Ovary (tissue), 9 donors: Measurements from ENCODE around the gene WDR1. TPM values are rescaled to one million over a fixed set of nuclear protein-coding genes. Genes with fewer than 3 reads are reported as not detected.

Source experiments
- DNase-seq, 5 donors: peaks; one replicate each; pipeline ENCODE4 v3.0.0-alpha.2; 2019 to 2020
- H3K27ac ChIP-seq, 2 donors: fragments of 200-600 bp; one replicate each; pipeline versions ENCODE4 v1.5.1 to v1.8.0; 2019 to 2022
- H3K27me3 ChIP-seq: fragments of 200-600 bp; one replicate; pipeline ENCODE4 v1.8.0; 2022
- H3K36me3 ChIP-seq: fragments of 200-600 bp; sonication (generic); one replicate; pipeline ENCODE4 v1.5.1; 2019
- H3K4me1 ChIP-seq: one replicate; pipeline ENCODE4 v1.8.1; 2013; ENCODE audit warnings: mild to moderate bottlenecking, moderate library complexity; ENCODE audit not compliant: insufficient read depth
- H3K4me3 ChIP-seq: fragments of 200-600 bp; sonication (generic); one replicate; pipeline ENCODE4 v1.5.1; 2017
- H3K9me3 ChIP-seq, 2 donors: fragments of 200-600 bp in 1 of 2; sonication (generic) in 1 of 2; one replicate each; pipeline versions ENCODE4 v1.5.1 to v1.8.1; 2013 to 2019; ENCODE audit warnings: mild to moderate bottlenecking in 1 of 2, moderate library complexity in 1 of 2
- CTCF ChIP-seq, 3 donors: fragments of 450-650 bp in 2 of 3; fragments of 200-600 bp in 1 of 3; IDR thresholded peaks; one replicate each; pipeline versions ENCODE4 v1.5.1 to v1.8.0; 2016 to 2022; ENCODE audit warnings: antibody characterized with exemption in 3 of 3, mild to moderate bottlenecking in 1 of 3
- EP300 ChIP-seq: sonication (generic); formaldehyde crosslinking; IDR thresholded peaks from one replicate; pipeline ENCODE4 v1.6.1; 2017; ENCODE audit warnings: antibody characterized with exemption
- POLR2A ChIP-seq: fragments of 450-650 bp; IDR thresholded peaks from one replicate; pipeline ENCODE4 v1.6.1; 2017; ENCODE audit warnings: antibody characterized with exemption, mild to moderate bottlenecking, moderate library complexity
- WGBS, 3 donors: extraction: QIAGEN DNeasy Blood & Tissue Kit in 1 of 3; methylation state at CpG; one replicate each; pipeline versions ENCODE4 v1.1.5 to v1.1.7; 2013 to 2017; 5-methylcytosine and 5-hydroxymethylcytosine counted together
- intact Hi-C, 4 donors: fragments of 100-400 bp; cut with DNase I; formaldehyde crosslinking; loops; one replicate each; pipeline versions ENCODE4 v1.11.0 to v1.15.1; 2022 to 2023
- polyA plus RNA-seq, 2 donors: library from polyadenylated mRNA; stranded (reverse); fragments of 200-250 nt in 1 of 2; fragments of 350-450 nt in 1 of 2; fragmentation: Illumina TruSeq in 1 of 2; extraction: RNeasy Lipid Tissue Mini Kit (QIAGEN cat#74804) in 1 of 2; gene quantifications; one replicate each; pipeline ENCODE4 v1.2.3, GENCODE V29; 2013 to 2014
- total RNA-seq, 7 donors: library from RNA; depleted of rRNA in 2 of 7; stranded (reverse); fragments of >200 nt in 2 of 7; fragmentation: NEBNext Ultra II Directional in 3 of 7; extraction: Animal tissue kit (Norgen Biotek cat#: 25700) in 3 of 7; gene quantifications; one replicate each; pipeline versions ENCODE4 v1.1.0 to v1.2.4, GENCODE V29; 2016 to 2023
- donor health status: DM: no; HTN: no; CAD: no; lungs with moderate emphysema.
- donor health status: DM: no; HTN: no; CAD: no.
- donor health status: Bipolar disorder and iron deficiency.
- donor health status: DM: yes; HTN: yes; CAD: no.
- donor health status: DM: no; HTN: no; CAD: no.
- donor health status: DM: yes; HTN: yes; CAD: no.

Gene WDR1
- total and polyA plus RNA-seq, 9 donors = 67.2 to 352 (median 260) TPM

GRCh38 chr4:10099499-10100325 lies 16.9 kb downstream of the WDR1 start:
- Histone ChIP-seq H3K36me3 (no peaks in the 10 kb centered on the region), H3K4me1 (peaks cover 14% of the 10 kb centered on the region), H3K27ac (no peak overlapping the region), H3K4me3 (no peak overlapping the region), H3K9me3 (no peaks in the 10 kb centered on the region), H3K27me3 (no peaks in the 10 kb centered on the region)
- TF ChIP-seq POLR2A (no peak), EP300 (no peak), CTCF (IDR thresholded peaks at IDR 0.05) (no peak)
- no peak for DNase-seq
- 85 to 88% (median 86%) methylated on average over 25 of the region's 25 CpGs for WGBS, 3 donors
- intact Hi-C loops = no loop called here

- TF ChIP-seq CTCF (IDR thresholded peaks at IDR 0.05) (no peak), EP300 (no peak), POLR2A (no peak)
- intact Hi-C loops = no loop called here
- H3K36me3 ChIP-seq = no peaks in the 10 kb centered on the region
- no peaks in the 10 kb centered on the region for H3K27me3 ChIP-seq
- no peaks in the 10 kb centered on the region for H3K9me3 ChIP-seq
- DNase-seq = no peak
- no peak overlapping the region for H3K27ac ChIP-seq
- H3K4me3 ChIP-seq = no peak overlapping the region
- H3K4me1 ChIP-seq = peaks cover 16% of the 10 kb centered on the region
- 55 to 65% (median 63%) methylated on average over 12 of the region's 12 CpGs for WGBS, 3 donors
Measured at GRCh38 chr4:10098780-10099160, 17.8 kb downstream of the WDR1 start.

GRCh38 chr4:10097906-10098779 lies 18.5 kb downstream of the WDR1 start:
- TF ChIP-seq CTCF (IDR thresholded peaks at IDR 0.05) = no peak
- TF ChIP-seq POLR2A = no peak
- TF ChIP-seq EP300 = no peak
- 80 to 88% (median 86%) methylated on average over 9 of the region's 9 CpGs for WGBS, 3 donors
- no peak overlapping the region for H3K4me3 ChIP-seq
- peak overlapping the region in 1 of 2 donors; percentile 45 for H3K27ac ChIP-seq
- H3K9me3 ChIP-seq = no peaks in the 10 kb centered on the region
- no peaks in the 10 kb centered on the region for H3K27me3 ChIP-seq
- intact Hi-C loops = no loop called here
- no peak for DNase-seq
- no peaks in the 10 kb centered on the region for H3K36me3 ChIP-seq
- peaks cover 20% of the 10 kb centered on the region for H3K4me1 ChIP-seq

- Histone ChIP-seq H3K27ac (no peak overlapping the region), H3K27me3 (no peaks in the 10 kb centered on the region), H3K4me3 (no peak overlapping the region), H3K36me3 (no peaks in the 10 kb centered on the region), H3K9me3 (no peaks in the 10 kb centered on the region), H3K4me1 (peaks cover 28% of the 10 kb centered on the region)
- WGBS, 3 donors = 80 to 85% (median 83%) methylated on average over 9 of the region's 9 CpGs
- TF ChIP-seq EP300 = no peak
- no peak for TF ChIP-seq CTCF (IDR thresholded peaks at IDR 0.05)
- no peak for TF ChIP-seq POLR2A
- DNase-seq = no peak
- intact Hi-C loops = no loop called here
Measured at GRCh38 chr4:10096978-10097335, 19.6 kb downstream of the WDR1 start.
